DND-41 (cell line): ENCODE results near the gene ZNF367.

Experiments
- ATAC-seq: fragments of 200-7000 bp; cut with Tn5 transposase; 3 replicates; pipeline ENCODE4 v1.9.1; 2021; ENCODE audit warnings: low read depth; ENCODE audit not compliant: insufficient read depth
- DNase-seq: peaks from one replicate; pipeline ENCODE4 v3.0.0-alpha.2; 2020
- H2AFZ ChIP-seq: 2 replicates; pipeline ENCODE4 v1.6.0; 2012; ENCODE audit warnings: low read depth, low read length
- H3K27ac ChIP-seq: 2 replicates; pipeline ENCODE4 v1.5.1; 2012; ENCODE audit warnings: low read length, inconsistent platforms
- H3K27me3 ChIP-seq: fragments of 200-600 bp; sonication (generic); 2 replicates; pipeline ENCODE4 v1.6.0; 2012; ENCODE audit warnings: low read length, mild to moderate bottlenecking, inconsistent platforms; ENCODE audit not compliant: insufficient read depth, poor library complexity
- H3K36me3 ChIP-seq: 2 replicates; pipeline ENCODE4 v1.5.1; 2012; ENCODE audit warnings: low read length, inconsistent platforms; ENCODE audit not compliant: insufficient read depth
- H3K4me1 ChIP-seq: 2 replicates; pipeline ENCODE4 v1.5.1; 2012; ENCODE audit warnings: mild to moderate bottlenecking, low read length; ENCODE audit not compliant: insufficient read depth
- H3K4me2 ChIP-seq: 2 replicates; pipeline ENCODE4 v1.6.0; 2012; ENCODE audit warnings: mild to moderate bottlenecking, moderate library complexity, low read length, inconsistent platforms; ENCODE audit not compliant: insufficient read depth
- H3K4me3 ChIP-seq, 2 experiments: fragments of 200-600 bp in 1 of 2; shearing (Covaris generic) in 1 of 2; 2 replicates each; pipeline ENCODE4 v1.5.1; 2012 to 2016; ENCODE audit warnings: inconsistent platforms in 2 of 2, low read length in 2 of 2, mild to moderate bottlenecking in 2 of 2, low read depth in 1 of 2, moderate library complexity in 1 of 2
- H3K79me2 ChIP-seq: 2 replicates; pipeline ENCODE4 v1.6.0; 2012; ENCODE audit warnings: low read length, inconsistent platforms; ENCODE audit not compliant: insufficient read depth
- H3K9ac ChIP-seq: 2 replicates; pipeline ENCODE4 v1.6.0; 2012; ENCODE audit warnings: low read depth, mild to moderate bottlenecking, inconsistent platforms, low read length, moderate library complexity
- H3K9me3 ChIP-seq: 2 replicates; pipeline ENCODE4 v1.5.1; 2012; ENCODE audit warnings: low read length, moderate library complexity, mild to moderate bottlenecking, inconsistent platforms; ENCODE audit not compliant: insufficient read depth, severe bottlenecking
- H4K20me1 ChIP-seq: 2 replicates; pipeline ENCODE4 v1.6.0; 2012; ENCODE audit warnings: low read length; ENCODE audit not compliant: insufficient read depth
- CTCF ChIP-seq: IDR thresholded peaks from 2 replicates; pipeline ENCODE4 v1.5.1; 2012; ENCODE audit warnings: borderline replicate concordance, low read length, moderate library complexity, mild to moderate bottlenecking; ENCODE audit not compliant: poor library complexity, severe bottlenecking; ENCODE audit errors: extremely low read depth
- EZH2 ChIP-seq: IDR thresholded peaks from 3 replicates; pipeline ENCODE4 v1.6.1; 2012; ENCODE audit warnings: borderline replicate concordance, low read depth, mild to moderate bottlenecking, moderate library complexity, low read length, inconsistent platforms; ENCODE audit not compliant: severe bottlenecking

ZNF367 gene

DNA sequence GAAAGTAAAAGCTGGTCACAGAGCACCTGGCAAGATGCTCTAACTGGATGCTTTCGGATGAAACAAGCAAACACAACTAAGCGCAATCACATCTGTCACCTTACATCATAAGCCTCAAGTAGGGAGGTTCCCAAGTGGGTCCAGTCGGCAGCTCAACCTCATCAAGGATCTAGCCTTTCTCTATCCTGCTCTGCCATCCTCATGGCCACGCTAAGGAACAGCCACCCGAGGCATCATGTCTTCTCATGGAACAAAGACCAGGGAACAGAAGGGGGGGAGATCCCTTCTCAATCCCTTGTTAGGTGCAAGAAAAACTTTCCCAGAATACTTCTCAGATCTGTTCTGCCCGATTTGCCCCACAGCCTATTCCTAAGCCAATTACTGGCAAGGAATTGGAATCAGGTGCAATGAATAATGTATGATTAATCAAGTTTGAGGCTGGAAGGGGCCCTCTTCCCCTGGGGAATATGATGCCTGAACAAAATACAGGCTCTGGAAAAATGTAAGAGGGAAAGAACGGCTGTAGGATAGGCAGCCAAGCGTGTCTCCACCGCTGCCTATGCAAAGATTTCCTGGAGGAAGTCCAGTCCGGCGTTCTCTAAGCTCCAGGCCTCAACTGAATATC lies 30.5 kb upstream of the ZNF367 start:
- no peak overlapping the region for H3K4me2 ChIP-seq

GRCh38 chr9:96447406-96447805 lies 29.2 kb upstream of the ZNF367 start:
- no peak overlapping the region for H2AFZ ChIP-seq
- no peak overlapping the region for H3K27ac ChIP-seq
- H3K9ac ChIP-seq, result no peak overlapping the region
- H3K27me3 ChIP-seq, result no peaks in the 10 kb centered on the region
- no peaks in the 10 kb centered on the region for H3K9me3 ChIP-seq
- ATAC-seq (no peak), DNase-seq (no peak)
- TF ChIP-seq EZH2 (no peak), CTCF (no peak)
- no peak overlapping the region for H3K4me3 ChIP-seq
- no peaks in the 10 kb centered on the region for H3K79me2 ChIP-seq
- peaks cover 21% of the 10 kb centered on the region for H3K4me1 ChIP-seq
- no peaks in the 10 kb centered on the region for H3K36me3 ChIP-seq
- H4K20me1 ChIP-seq, result no peaks in the 10 kb centered on the region
- H3K4me2 ChIP-seq, result no peak overlapping the region

More for the DNA sequence above, 30.5 kb upstream of the ZNF367 start:
- no peak for DNase-seq
- H3K27me3 ChIP-seq, result no peaks in the 10 kb centered on the region
- H3K4me1 ChIP-seq, result peaks cover 21% of the 10 kb centered on the region
- no peaks in the 10 kb centered on the region for H3K9me3 ChIP-seq
- H2AFZ ChIP-seq, result no peak overlapping the region
- H3K79me2 ChIP-seq, result no peaks in the 10 kb centered on the region
- H4K20me1 ChIP-seq, result no peaks in the 10 kb centered on the region
- TF ChIP-seq EZH2, result no peak
- TF ChIP-seq CTCF, result no peak
- no peak overlapping the region for H3K4me3 ChIP-seq
- no peak for ATAC-seq
- no peak overlapping the region for H3K9ac ChIP-seq
- no peak overlapping the region for H3K27ac ChIP-seq
- H3K36me3 ChIP-seq, result no peaks in the 10 kb centered on the region

DNA sequence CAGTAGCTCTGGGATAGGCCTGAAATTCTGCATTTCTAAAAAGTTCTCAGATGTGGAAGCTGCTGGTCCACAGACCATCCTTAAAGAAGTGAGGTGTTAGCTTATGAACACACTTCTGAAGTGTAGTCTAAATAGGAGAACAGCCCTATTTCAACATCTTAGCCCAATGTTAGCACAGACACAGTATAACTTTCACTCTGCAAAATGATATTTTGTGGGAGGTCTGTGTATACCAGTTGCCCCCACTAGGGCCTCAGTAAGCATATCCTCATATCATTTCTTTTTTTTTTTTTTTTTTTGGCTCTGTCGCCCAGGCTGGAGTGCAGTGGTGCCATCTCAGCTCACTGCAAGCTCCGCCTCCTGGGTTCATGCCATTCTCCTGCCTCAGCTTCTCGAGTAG lies 24.3 kb upstream of the ZNF367 start:
- H3K36me3 ChIP-seq, result no peaks in the 10 kb centered on the region
- no peaks in the 10 kb centered on the region for H3K9me3 ChIP-seq
- no peaks in the 10 kb centered on the region for H3K79me2 ChIP-seq
- no peaks in the 10 kb centered on the region for H3K4me1 ChIP-seq
- H3K27me3 ChIP-seq, result no peaks in the 10 kb centered on the region
- H3K9ac ChIP-seq, result no peak overlapping the region
- no peaks in the 10 kb centered on the region for H4K20me1 ChIP-seq
- H2AFZ ChIP-seq, result no peak overlapping the region
- H3K4me3 ChIP-seq, result no peak overlapping the region
- no peak for DNase-seq
- ATAC-seq, result no peak
- TF ChIP-seq EZH2 (no peak), CTCF (no peak)
- H3K27ac ChIP-seq, result no peak overlapping the region
- H3K4me2 ChIP-seq, result no peak overlapping the region
